NB4 (cell line): ENCODE measurements around the gene AGPAT2.

Experiments
- MYC ChIP-seq: IDR thresholded peaks from 2 replicates; pipeline ENCODE4 v1.6.1; 2011; ENCODE audit warnings: low read depth, low read length
- POLR2A ChIP-seq: IDR thresholded peaks from 2 replicates; pipeline ENCODE4 v1.6.1; 2011; ENCODE audit warnings: mild to moderate bottlenecking; ENCODE audit not compliant: insufficient read length; ENCODE audit errors: extremely low read depth
- TF ChIP-seq, protein P1 (sequence below): IDR thresholded peaks from one replicate; pipeline ENCODE4 v1.5.1; 2012; ENCODE audit warnings: low read depth, low read length
- TF ChIP-seq, protein P2 (sequence below): IDR thresholded peaks from 2 replicates; pipeline ENCODE4 v1.6.1; 2011; ENCODE audit warnings: low read depth, low read length

DNA sequence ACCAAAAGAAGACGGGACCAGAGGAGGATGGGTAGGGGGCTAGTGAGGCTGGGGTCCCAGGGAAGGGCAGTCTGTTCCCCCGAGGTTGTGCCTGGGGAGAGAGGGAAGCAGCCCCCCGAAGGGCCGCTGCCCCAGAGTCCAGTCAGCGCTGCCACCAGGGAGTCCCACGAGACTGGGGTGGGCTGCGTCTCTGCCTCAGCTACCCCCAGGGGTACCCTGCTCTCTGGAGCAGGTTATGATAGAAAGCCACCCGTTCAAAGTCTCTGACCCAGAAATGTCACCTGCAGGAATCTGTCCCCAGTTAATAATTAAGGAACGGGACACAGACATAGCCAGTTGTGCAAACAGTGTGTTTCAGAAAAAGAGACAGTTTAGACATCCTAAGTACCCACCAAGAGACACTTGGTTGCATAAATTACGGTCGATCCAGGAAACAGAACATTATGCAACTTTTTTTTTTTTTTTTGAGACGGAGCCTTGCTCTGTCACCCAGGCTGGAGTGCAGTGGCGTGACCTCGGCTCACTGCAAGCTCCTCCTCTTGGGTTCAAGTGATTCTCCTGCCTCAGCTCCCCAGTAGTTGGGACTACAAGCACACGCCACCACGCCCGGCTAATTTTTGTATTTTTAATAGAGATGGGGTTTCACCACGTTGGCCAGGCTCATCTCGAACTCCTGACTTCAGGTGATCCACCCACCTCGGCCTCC, 10.7 kb upstream of the AGPAT2 start:
- TF ChIP-seq, protein P1, sequence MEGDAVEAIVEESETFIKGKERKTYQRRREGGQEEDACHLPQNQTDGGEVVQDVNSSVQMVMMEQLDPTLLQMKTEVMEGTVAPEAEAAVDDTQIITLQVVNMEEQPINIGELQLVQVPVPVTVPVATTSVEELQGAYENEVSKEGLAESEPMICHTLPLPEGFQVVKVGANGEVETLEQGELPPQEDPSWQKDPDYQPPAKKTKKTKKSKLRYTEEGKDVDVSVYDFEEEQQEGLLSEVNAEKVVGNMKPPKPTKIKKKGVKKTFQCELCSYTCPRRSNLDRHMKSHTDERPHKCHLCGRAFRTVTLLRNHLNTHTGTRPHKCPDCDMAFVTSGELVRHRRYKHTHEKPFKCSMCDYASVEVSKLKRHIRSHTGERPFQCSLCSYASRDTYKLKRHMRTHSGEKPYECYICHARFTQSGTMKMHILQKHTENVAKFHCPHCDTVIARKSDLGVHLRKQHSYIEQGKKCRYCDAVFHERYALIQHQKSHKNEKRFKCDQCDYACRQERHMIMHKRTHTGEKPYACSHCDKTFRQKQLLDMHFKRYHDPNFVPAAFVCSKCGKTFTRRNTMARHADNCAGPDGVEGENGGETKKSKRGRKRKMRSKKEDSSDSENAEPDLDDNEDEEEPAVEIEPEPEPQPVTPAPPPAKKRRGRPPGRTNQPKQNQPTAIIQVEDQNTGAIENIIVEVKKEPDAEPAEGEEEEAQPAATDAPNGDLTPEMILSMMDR: no peak
- TF ChIP-seq POLR2A: no peak
- TF ChIP-seq MYC: no peak
- TF ChIP-seq, protein P2, sequence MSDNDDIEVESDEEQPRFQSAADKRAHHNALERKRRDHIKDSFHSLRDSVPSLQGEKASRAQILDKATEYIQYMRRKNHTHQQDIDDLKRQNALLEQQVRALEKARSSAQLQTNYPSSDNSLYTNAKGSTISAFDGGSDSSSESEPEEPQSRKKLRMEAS: no peak
